Heart left ventricle (tissue), 16 donors: ENCODE results near the gene CEP350. TPM values are rescaled to one million over a fixed set of nuclear protein-coding genes. Genes with fewer than 3 reads are reported as not detected.

ENCODE experiments used
- ATAC-seq, 4 donors: fragments of 200-7000 bp; cut with Tn5 transposase; one replicate each; pipeline ENCODE4 v1.9.1; 2020 to 2022; ENCODE audit warnings: moderate library complexity in 4 of 4, mild to moderate bottlenecking in 3 of 4, moderate number of reproducible peaks in 1 of 4
- DNase-seq, 5 donors: peaks; one replicate each; pipeline ENCODE4 v3.0.0-alpha.2; 2020
- H3K27ac ChIP-seq, 12 donors: fragments of 200-600 bp; sonication (generic) in 4 of 12; one replicate each; pipeline versions ENCODE4 v1.5.0 to v1.8.0; 2016 to 2022; ENCODE audit warnings: mild to moderate bottlenecking in 2 of 12
- H3K27me3 ChIP-seq, 9 donors: fragments of 200-600 bp; sonication (generic) in 2 of 9; one replicate each; pipeline versions ENCODE4 v1.5.1 to v1.8.0; 2016 to 2022; ENCODE audit warnings: mild to moderate bottlenecking in 3 of 9
- H3K36me3 ChIP-seq, 9 donors: fragments of 200-600 bp; sonication (generic) in 2 of 9; one replicate each; pipeline versions ENCODE4 v1.5.0 to v1.8.0; 2018 to 2022; ENCODE audit warnings: mild to moderate bottlenecking in 2 of 9
- H3K4me1 ChIP-seq, 12 donors: fragments of 200-600 bp; sonication (generic) in 4 of 12; one replicate each; pipeline versions ENCODE4 v1.5.0 to v1.8.0; 2016 to 2022; ENCODE audit warnings: mild to moderate bottlenecking in 3 of 12
- H3K4me3 ChIP-seq, 12 donors: fragments of 200-600 bp; sonication (generic) in 4 of 12; one replicate each; pipeline versions ENCODE4 v1.5.0 to v1.8.0; 2017 to 2022; ENCODE audit warnings: mild to moderate bottlenecking in 9 of 12, moderate library complexity in 4 of 12
- H3K9me3 ChIP-seq, 12 donors: fragments of 200-600 bp; sonication (generic) in 4 of 12; one replicate each; pipeline versions ENCODE4 v1.5.0 to v1.8.0; 2016 to 2022; ENCODE audit warnings: mild to moderate bottlenecking in 1 of 12
- POLR2A ChIP-seq, 2 donors: fragments of 450-650 bp; IDR thresholded peaks; one replicate each; pipeline ENCODE4 v1.6.1; 2017; ENCODE audit warnings: antibody characterized with exemption in 2 of 2, mild to moderate bottlenecking in 2 of 2, moderate library complexity in 2 of 2
- WGBS, 4 donors: extraction: QIAGEN DNeasy Blood & Tissue Kit in 2 of 4; methylation state at CpG; one replicate each; pipeline versions ENCODE4 v1.1.5 to v1.1.7; 2013 to 2018; 5-methylcytosine and 5-hydroxymethylcytosine counted together
- intact Hi-C, 10 donors: fragments of 100-400 bp; cut with DNase I; formaldehyde crosslinking; loops; one replicate each; pipeline versions ENCODE4 v1.11.1 to v1.14.2; 2022
- polyA plus RNA-seq, 2 donors: library from polyadenylated mRNA; stranded (reverse); fragments of 200-250 nt; gene quantifications; one replicate each; pipeline ENCODE4 v1.2.3, GENCODE V29; 2013
- total RNA-seq, 9 donors: library from RNA; depleted of rRNA in 2 of 9; stranded (reverse); fragments of >200 nt in 2 of 9; fragmentation: NEBNext Ultra II Directional in 3 of 9; extraction: Animal tissue kit (Norgen Biotek cat#: 25700) in 3 of 9; gene quantifications; one replicate each; pipeline versions ENCODE4 v1.1.0 to v1.2.4, GENCODE V29; 2016 to 2023
- TF ChIP-seq, protein P1 (sequence below), 12 donors: fragments of 200-600 bp; sonication (generic) in 4 of 12; IDR thresholded peaks; one replicate each; pipeline versions ENCODE4 v1.5.0 to v1.8.0; 2018 to 2022; ENCODE audit warnings: antibody characterized with exemption in 12 of 12, mild to moderate bottlenecking in 5 of 12
- donor health status: ischemic (EF 13 %, LVEDD 7.1; RV severe dilation, severe dysfunction).
- donor health status: healthy with polysubstance abuse.
- donor health status: DM: no; HTN: yes; CAD: no.
- donor health status: DM: no; HTN: no; CAD: no.
- donor health status: ischemic (EF 25% LVEDD 6.9; RV normal size, moderate dysfunction).
- donor health status: ischemic (EF 25% LVEDD 5.7; RV mildly dilated, moderate dysfunction).
- donor health status: healthy.
- donor health status: DM: yes; HTN: yes; CAD: no.
- donor health status: ischemic (EF 35%, LVEDD 5.7; RV mildly dilated, moderate dysfunction).
- donor health status: nonischemic (EF 11% LVEDD 7.7; RV severe dilation, severe dysfunction).
- donor health status: DM: yes; HTN: yes; CAD: no.
- donor health status: PGD.
- donor health status: ischemic (EF 29% LVEDD 5.4; RV normal size, mild dysfunction).
- donor health status: nonischemic (EF 23%, LVEDD 6.1; RV moderate dilation, normal function).

The CEP350 gene
- total and polyA plus RNA-seq, 11 donors: 7.8 to 65.3 (median 40.4) TPM

DNA sequence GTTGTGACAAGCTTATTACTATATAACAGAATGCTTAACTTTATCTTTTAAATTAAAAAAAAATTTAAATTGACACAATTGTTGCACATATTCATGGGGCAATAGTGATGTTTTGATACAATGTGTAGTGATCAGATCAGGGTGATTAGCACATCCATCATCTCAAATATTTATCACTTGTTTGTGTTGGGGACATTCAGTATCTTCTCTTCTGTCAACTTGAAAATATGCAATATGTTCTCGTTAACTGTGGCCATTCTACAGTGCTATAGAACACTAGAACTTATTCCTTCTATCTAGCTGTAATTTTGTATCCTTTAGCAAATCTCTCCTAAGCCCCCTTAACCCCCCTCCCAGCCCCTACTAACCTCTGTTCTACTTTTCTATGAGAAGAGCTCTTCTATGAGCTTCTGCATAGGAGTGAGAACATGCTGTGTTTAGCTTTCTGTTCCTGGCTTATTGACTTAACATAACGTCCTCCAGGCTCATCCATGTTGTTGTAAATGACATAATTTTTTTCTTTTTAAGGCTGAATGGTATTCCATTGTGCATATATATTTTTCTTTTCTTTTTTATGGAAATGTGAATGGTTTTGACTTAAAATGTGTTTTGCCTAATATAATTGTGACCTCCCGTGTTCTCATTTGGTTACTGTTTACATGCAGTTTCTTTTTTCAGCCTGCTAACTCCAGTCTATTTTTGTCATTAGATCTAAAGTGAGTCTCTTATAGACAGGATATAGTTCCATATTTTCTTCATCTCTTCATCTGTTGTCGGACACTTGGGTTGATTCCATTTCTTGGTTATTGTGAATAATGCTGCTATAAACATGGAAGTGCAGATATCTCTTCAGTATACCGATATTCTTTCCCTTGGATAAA lies 23.8 kb downstream of the CEP350 start:
- peak overlapping the region in 2 of 12 donors; percentile 8 to 61 for H3K27ac ChIP-seq
- H3K9me3 ChIP-seq: peaks cover 0 to 7% (median 0%) of the 10 kb centered on the region in 12 donors
- H3K27me3 ChIP-seq: no peaks in the 10 kb centered on the region
- TF ChIP-seq, protein P1, sequence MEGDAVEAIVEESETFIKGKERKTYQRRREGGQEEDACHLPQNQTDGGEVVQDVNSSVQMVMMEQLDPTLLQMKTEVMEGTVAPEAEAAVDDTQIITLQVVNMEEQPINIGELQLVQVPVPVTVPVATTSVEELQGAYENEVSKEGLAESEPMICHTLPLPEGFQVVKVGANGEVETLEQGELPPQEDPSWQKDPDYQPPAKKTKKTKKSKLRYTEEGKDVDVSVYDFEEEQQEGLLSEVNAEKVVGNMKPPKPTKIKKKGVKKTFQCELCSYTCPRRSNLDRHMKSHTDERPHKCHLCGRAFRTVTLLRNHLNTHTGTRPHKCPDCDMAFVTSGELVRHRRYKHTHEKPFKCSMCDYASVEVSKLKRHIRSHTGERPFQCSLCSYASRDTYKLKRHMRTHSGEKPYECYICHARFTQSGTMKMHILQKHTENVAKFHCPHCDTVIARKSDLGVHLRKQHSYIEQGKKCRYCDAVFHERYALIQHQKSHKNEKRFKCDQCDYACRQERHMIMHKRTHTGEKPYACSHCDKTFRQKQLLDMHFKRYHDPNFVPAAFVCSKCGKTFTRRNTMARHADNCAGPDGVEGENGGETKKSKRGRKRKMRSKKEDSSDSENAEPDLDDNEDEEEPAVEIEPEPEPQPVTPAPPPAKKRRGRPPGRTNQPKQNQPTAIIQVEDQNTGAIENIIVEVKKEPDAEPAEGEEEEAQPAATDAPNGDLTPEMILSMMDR (IDR thresholded peaks at IDR 0.05): no peak
- no peak for TF ChIP-seq POLR2A (IDR thresholded peaks at IDR 0.05)
- H3K4me1 ChIP-seq: peaks cover 0 to 37% (median 17%) of the 10 kb centered on the region in 12 donors
- WGBS, 4 donors: 44 to 54% (median 52%) methylated on average over 5 of the region's 5 CpGs
- intact Hi-C loops: no loop called here
- H3K36me3 ChIP-seq: no peaks in the 10 kb centered on the region
- peak in 2 of 4 donors; percentile 37 to 48 for ATAC-seq
- no peak overlapping the region for H3K4me3 ChIP-seq
- no peak for DNase-seq

- H3K4me3 ChIP-seq: no peak overlapping the region
- peaks cover 0 to 14% (median 0%) of the 10 kb centered on the region in 12 donors for H3K4me1 ChIP-seq
- 97 to 100% (median 99%) methylated on average over 1 of the region's 1 CpG for WGBS, 4 donors
- no peak for ATAC-seq
- H3K27me3 ChIP-seq: no peaks in the 10 kb centered on the region
- no peak for TF ChIP-seq POLR2A (IDR thresholded peaks at IDR 0.05)
- TF ChIP-seq, protein P1 (IDR thresholded peaks at IDR 0.05): no peak
- intact Hi-C loops: no loop called here
- no peak for DNase-seq
- H3K9me3 ChIP-seq: peaks cover 0 to 7% (median 0%) of the 10 kb centered on the region in 12 donors
- H3K36me3 ChIP-seq: peaks cover 0 to 20% (median 3%) of the 10 kb centered on the region in 9 donors
- no peak overlapping the region for H3K27ac ChIP-seq
Measured at GRCh38 chr1:179984101-179984500, 29.5 kb downstream of the CEP350 start.

DNA sequence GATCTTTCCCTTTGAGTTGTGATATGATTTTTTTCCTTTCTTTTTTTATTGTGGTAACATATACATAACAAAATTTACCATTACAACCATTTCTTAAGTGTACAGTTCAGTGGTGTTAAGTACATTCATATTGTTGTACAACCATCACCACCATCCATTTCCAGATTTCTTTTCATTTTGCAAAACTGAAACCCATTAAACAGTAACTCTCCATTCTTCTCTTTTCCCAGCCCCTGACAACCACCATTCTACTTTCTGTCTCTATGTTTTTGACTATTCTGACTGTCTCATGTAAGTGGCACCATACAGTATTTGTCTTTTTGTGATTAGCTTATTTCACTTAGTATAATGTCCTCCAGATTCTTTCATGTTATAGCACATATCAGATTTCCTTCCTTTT lies 30.3 kb downstream of the CEP350 start:
- Histone ChIP-seq H3K27me3 (no peaks in the 10 kb centered on the region), H3K27ac (no peak overlapping the region), H3K4me3 (no peak overlapping the region), H3K9me3 (peaks cover 0 to 2% (median 0%) of the 10 kb centered on the region in 12 donors), H3K36me3 (peaks cover 0 to 25% (median 7%) of the 10 kb centered on the region in 9 donors), H3K4me1 (peaks cover 0 to 14% (median 0%) of the 10 kb centered on the region in 12 donors)
- intact Hi-C loops: no loop called here
- no peak for TF ChIP-seq POLR2A (IDR thresholded peaks at IDR 0.05)
- TF ChIP-seq, protein P1 (IDR thresholded peaks at IDR 0.05): no peak
- ATAC-seq (no peak), DNase-seq (no peak)

DNA sequence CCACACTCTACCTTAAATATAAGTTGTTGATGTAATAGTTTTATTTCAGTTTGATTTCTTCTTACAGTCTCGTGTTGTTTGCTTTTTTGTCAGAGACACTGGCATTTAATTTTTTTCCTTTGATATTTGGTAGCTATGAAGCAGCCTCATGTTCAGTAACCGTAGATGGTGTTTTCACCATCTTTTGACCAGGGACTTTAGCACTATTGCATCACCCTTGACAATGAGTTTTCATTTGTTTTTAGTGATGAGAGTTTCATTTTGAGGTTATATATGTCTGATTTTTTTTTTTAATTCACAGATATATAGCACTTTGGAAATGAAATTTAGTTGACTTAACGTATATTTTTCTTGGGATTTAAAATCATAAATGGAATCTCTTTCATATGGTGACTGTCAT lies 36.2 kb downstream of the CEP350 start:
- ATAC-seq: no peak
- no peak overlapping the region for H3K4me3 ChIP-seq
- no peaks in the 10 kb centered on the region for H3K4me1 ChIP-seq
- intact Hi-C loops: no loop called here
- TF ChIP-seq, protein P1 (IDR thresholded peaks at IDR 0.05): no peak
- TF ChIP-seq POLR2A (IDR thresholded peaks at IDR 0.05): no peak
- no peaks in the 10 kb centered on the region for H3K9me3 ChIP-seq
- H3K36me3 ChIP-seq: peaks cover 0 to 78% (median 50%) of the 10 kb centered on the region in 9 donors
- WGBS, 4 donors: 95 to 97% (median 96%) methylated on average over 3 of the region's 3 CpGs
- H3K27ac ChIP-seq: no peak overlapping the region
- no peak for DNase-seq
- H3K27me3 ChIP-seq: no peaks in the 10 kb centered on the region
